Peyer's patch (tissue), 4 donors: ENCODE data around the gene SYT6.

Source experiments
- CTCF ChIP-seq, 6 experiments: fragments of 450-650 bp in 4 of 6; fragments of 200-600 bp in 2 of 6; sonication (generic) in 1 of 6; IDR thresholded peaks; one replicate each; pipeline ENCODE4 v1.5.1; 2017 to 2019; ENCODE audit warnings: antibody characterized with exemption in 6 of 6, mild to moderate bottlenecking in 3 of 6, moderate library complexity in 1 of 6
- POLR2A ChIP-seq, 2 donors: fragments of 450-650 bp; IDR thresholded peaks; one replicate each; pipeline ENCODE4 v1.5.1; 2017; ENCODE audit warnings: antibody characterized with exemption in 2 of 2, mild to moderate bottlenecking in 2 of 2, moderate library complexity in 2 of 2

DNA sequence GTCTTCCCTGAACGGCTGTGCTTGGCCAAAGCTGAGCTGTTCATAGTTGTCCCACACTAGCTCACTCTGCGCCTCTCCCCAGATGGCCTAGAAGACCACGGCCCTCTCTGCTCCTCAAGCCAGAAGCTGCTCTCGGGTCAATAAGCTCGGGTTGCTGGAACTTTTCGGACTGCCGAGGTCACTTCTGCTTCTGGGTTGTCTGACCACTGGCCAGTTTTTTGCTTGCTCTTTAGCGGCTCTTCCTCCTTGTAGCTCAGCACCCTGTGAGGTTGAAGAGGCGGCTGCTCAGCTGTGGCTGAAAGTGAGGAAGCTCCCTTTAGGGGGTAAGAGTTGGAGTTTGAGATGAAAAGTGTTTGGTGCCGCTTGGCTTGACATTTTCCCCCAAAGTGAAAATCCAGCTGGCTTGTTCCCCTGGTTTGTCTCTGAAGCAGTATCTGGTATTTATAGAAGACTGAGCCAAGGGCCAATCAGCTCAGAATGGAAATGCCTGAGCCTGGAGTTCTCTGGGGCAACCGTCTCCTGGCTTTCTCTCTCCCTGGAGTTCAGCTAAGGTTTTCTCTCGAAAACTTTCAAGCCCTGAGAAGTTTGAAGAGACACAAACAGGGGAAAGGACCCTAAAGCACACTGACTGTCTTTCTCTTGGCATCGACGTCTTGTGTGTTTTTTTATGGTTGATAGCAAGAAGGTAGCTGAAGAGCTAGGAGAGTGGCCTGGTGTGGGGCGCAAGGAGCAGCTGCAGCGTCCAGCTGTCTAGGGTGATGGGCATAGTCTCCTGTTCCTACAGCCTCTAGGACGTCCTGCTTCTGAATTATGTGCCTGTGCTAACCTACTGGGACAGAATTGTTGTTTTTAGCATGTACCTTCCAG is 72.0 kb downstream of the SYT6 start:
- TF ChIP-seq POLR2A (IDR thresholded peaks at IDR 0.05), result no peak
- no peak for TF ChIP-seq CTCF (IDR thresholded peaks at IDR 0.05)
